GM20000 (cell line): Measurements from ENCODE around the gene CNMD.

Experiments
- DNase-seq: peaks from one replicate; pipeline ENCODE4 v3.0.0; 2012; ENCODE audit warnings: low spot score
- TF ChIP-seq, protein P1 (sequence below): IDR thresholded peaks from 2 replicates; pipeline ENCODE4 v1.5.1; 2012; ENCODE audit warnings: mild to moderate bottlenecking, control low read depth; ENCODE audit errors: extremely low read depth, missing control alignments

The CNMD gene

DNA sequence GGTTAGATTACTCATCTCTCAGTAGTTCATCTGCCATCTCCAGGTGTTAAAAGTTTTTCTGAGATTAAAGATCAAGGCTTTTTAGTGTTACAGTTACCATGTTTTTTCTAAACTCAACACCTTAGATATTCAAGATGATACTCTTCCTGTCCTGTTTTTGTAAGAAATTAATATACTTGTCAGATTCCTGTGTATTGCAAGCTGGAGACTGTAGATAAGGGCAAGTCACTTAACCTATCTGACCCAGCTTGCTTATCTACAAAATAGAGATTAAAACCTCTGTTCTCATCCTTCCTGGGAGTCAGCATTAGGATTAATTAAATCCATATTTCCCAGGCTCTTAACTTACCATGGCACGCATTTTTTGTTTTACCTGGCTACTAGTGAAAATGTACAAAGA is 61.8 kb downstream of the CNMD start:
- TF ChIP-seq, protein P1, sequence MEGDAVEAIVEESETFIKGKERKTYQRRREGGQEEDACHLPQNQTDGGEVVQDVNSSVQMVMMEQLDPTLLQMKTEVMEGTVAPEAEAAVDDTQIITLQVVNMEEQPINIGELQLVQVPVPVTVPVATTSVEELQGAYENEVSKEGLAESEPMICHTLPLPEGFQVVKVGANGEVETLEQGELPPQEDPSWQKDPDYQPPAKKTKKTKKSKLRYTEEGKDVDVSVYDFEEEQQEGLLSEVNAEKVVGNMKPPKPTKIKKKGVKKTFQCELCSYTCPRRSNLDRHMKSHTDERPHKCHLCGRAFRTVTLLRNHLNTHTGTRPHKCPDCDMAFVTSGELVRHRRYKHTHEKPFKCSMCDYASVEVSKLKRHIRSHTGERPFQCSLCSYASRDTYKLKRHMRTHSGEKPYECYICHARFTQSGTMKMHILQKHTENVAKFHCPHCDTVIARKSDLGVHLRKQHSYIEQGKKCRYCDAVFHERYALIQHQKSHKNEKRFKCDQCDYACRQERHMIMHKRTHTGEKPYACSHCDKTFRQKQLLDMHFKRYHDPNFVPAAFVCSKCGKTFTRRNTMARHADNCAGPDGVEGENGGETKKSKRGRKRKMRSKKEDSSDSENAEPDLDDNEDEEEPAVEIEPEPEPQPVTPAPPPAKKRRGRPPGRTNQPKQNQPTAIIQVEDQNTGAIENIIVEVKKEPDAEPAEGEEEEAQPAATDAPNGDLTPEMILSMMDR, result no peak
- no peak for DNase-seq

DNA sequence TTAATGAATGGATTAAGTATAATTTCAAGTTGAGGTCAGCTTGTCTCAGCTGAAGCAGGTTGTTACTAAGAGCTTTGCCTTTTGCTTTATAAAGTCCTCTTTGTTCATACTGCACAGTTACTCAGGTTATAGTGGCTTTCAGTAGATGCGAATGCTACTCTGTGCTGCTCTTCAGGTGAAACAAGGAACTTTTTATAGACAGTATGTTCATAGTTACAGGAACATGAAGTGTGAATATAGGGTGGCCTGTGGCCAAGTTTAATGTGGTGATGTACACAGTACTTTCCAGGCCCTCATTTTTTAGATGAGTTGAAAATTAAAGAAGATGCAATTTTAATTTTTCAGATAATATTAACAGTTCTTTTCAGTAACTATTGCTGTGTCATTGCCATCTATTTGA is 66.2 kb downstream of the CNMD start:
- DNase-seq, result no peak
- TF ChIP-seq, protein P1, result no peak

- TF ChIP-seq, protein P1, result no peak
- no peak for DNase-seq
These were observed 68.9 kb downstream of the CNMD start for GRCh38 chr13:52670726-52671125.

GRCh38 chr13:52669677-52670076 is 69.9 kb downstream of the CNMD start:
- TF ChIP-seq, protein P1, result no peak
- no peak for DNase-seq

DNA sequence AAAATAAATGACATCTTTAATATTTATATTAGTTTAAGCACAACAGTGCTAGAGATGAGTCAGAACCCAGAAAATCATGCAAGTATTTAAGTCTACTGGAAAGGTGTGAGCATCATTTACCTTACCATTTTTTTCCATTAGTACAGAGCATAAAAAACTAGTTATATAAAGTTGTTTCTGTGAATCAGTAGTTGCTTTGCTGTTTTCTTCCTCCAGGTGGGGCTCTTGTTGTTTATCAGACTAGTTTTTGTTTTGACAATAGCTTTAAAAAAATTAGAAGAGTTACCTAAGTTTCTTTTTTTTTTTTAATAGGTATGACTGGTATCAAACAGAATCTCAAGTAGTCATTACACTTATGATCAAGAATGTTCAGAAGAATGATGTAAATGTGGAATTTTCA is 74.3 kb downstream of the CNMD start:
- DNase-seq, result peak; percentile 13
- TF ChIP-seq, protein P1, result no peak

DNA sequence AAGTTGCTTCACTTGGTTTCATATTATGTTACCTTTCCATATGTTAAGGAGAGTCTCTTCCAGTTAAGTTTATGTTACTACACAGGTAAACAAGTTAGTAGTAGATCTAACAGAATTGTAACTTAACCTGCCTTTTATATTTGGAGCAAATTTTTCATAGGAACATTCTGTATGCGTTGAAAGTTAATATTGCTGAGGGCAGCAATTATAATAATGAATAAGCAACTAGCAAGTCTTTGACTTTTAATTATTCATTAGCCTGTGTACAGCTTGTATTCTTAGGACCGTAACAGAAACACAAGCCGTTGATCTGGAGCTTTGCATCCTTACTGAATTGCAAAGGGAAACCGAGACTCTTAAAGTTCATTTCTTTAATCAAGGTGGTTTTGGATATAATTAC is 75.3 kb downstream of the CNMD start:
- TF ChIP-seq, protein P1, result no peak
- no peak for DNase-seq

DNA sequence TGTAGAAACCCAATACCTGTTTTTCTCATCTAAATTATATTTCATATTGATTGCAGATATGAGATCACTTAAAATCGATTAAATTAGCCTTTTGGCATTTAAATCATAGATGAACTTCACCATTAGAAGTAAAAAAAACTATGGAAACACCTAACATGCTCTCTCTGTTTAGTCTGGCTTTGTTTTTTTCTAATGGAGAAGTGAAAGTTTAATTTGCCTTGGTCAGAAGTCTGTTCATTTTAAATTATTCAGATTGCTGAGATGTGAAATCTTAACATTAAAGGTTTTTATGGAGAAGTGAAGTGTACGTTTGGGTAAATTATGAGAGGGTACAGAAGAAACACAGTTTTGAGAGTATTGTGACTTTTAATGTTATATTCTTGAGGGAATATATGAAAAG is 80.3 kb downstream of the CNMD start:
- no peak for DNase-seq
- TF ChIP-seq, protein P1, result no peak
